GM12864 (cell line): ENCODE results near the gene DNAI7.

Experiments used
- DNase-seq: peaks from one replicate; pipeline ENCODE4 v3.0.0-alpha.2; 2011; ENCODE audit warnings: low read depth
- H3K4me3 ChIP-seq: 2 replicates; pipeline ENCODE4 v1.5.1; 2011; ENCODE audit warnings: mild to moderate bottlenecking, low read depth, low read length, control low read depth
- CTCF ChIP-seq: IDR thresholded peaks from 2 replicates; pipeline ENCODE4 v1.5.1; 2011; ENCODE audit warnings: low read depth, mild to moderate bottlenecking, moderate library complexity, low read length, control low read depth, inconsistent platforms; ENCODE audit errors: missing control alignments

DNAI7 gene

DNA sequence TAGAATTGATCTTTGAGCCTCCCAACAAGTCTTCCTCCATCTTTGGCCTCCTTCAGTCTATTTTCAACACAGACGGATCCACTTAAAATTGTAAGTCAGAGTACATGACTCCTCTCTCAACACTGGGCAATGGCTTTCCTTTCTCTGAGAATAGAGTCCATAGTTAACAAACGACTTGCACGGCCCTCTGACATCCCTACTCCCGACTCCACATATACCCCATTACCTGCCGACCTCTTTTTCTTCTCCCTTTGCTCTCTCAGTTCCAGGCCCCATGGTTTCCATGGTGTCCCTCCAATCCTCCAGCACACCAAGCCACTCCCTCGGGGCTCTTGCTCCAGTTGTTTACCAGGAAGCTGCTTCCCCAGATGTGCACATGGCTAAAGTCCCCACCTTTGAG is 84.7 kb downstream of the DNAI7 start:
- TF ChIP-seq CTCF = no peak
- H3K4me3 ChIP-seq = no peak overlapping the region
- DNase-seq = no peak

DNA sequence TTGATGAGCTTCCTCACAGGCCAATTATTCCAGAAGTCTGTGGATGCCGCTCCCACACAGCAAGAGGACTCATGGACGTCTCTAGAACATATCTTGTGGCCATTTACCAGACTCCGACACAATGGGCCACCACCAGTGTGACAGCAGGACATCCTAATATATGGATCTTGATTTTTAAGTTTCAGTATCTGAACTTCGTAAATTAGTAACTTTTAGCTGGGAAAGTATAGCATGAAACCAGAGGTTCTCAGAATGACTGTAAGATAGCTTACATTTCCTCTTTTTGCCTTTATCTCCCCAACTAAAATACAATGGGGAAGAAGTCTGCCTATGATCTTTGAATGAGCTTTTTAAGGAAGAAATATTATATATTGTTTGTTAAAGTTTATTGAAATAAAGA is 87.0 kb downstream of the DNAI7 start:
- DNase-seq = peak; percentile 35
- TF ChIP-seq CTCF = no peak
- H3K4me3 ChIP-seq = no peak overlapping the region

DNA sequence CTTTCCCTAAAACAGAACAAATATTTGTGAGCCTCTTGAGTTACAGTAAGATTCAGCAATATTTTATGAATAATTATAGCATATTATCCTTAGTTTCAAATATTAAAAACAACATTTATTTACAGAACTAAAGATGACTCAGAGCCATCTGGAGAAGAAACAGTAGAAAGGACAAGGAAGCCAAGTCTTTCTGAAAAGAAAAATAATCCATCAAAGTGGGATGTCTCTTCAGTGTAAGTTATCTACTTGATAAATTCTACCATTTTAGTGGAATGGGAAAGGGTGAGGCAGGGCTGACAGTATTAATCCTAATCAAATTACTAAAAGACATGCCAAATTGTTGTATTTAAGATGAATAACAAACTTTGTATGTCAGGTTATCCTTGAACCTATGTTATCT is 88.1 kb downstream of the DNAI7 start:
- TF ChIP-seq CTCF = no peak
- no peak for DNase-seq
- H3K4me3 ChIP-seq = no peak overlapping the region

GRCh38 chr12:25102402-25102801 is 92.6 kb downstream of the DNAI7 start:
- H3K4me3 ChIP-seq = no peak overlapping the region
- TF ChIP-seq CTCF = no peak
- DNase-seq = no peak

DNA sequence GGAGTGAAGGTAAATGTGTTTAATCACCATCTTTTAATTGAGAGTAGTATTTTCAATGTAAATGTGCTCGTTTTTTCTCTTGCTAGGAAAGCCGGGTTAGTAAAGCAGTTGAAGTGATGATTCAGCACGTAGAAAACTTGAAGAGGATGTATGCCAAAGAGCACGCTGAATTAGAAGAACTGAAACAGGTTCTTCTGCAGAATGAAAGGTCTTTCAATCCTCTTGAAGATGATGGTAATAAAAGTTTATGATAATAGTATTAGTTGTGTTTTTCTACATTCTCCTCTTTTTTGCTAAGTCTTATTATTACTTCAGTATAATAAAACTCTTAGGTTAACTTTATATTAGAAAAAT is 93.9 kb downstream of the DNAI7 start:
- no peak for TF ChIP-seq CTCF
- DNase-seq = peak; percentile 24
- no peak overlapping the region for H3K4me3 ChIP-seq

DNA sequence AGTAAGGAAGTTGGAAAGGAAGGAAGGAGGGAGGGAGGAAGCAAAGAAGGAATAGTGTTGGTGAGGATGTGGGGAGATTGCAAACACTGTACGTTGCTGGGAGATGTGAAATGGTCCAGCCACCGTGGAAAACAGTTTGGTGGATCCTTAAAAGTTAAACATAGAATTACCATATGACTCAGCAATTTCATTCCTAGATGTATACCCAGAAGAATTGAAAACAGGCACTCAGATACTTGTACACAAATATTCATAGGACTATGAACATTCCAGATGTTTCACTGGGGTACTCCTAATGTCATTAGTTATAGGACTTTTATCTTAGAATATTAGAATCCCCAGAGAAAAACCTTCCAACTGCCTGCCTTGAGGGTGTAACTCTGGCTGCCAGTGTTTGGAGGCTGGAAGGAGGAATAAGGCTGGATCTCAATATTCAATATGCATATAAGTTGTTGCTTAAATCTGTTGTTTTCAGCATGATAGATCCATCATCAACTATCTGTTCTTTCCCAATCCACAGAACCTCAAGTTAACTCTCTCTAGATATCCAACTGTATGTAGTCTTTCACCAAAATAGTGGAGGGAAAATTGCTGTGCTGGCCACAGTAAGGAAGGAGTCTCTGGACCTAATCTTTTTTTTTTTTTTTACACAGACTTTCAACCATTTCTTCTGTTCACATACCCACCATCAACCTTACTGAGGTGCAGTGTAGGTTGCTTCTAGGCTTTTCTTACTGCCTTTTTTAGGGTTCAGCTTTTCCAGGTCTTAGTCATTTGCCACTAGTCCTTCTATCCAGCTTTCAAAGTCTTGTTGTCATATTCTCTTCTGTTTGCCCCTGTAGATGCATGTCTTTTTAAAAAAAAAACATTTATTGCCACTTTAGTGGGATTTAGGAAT is 94.5 kb downstream of the DNAI7 start:
- TF ChIP-seq CTCF = no peak
- no peak overlapping the region for H3K4me3 ChIP-seq
- no peak for DNase-seq

GRCh38 chr12:25099010-25099409 is 96.0 kb downstream of the DNAI7 start:
- no peak for DNase-seq
- no peak for TF ChIP-seq CTCF
- no peak overlapping the region for H3K4me3 ChIP-seq
